HepG2 (cell line): ENCODE results near the gene ARL4D. TPM values are rescaled to one million over a fixed set of nuclear protein-coding genes. Genes with fewer than 3 reads are reported as not detected.

Experiments used
- ATRX ChIP-seq: sonication (generic); formaldehyde crosslinking; IDR thresholded peaks from 2 replicates; pipeline ENCODE4 v1.4.0; 2020; ENCODE audit warnings: missing genetic modification reagents, borderline replicate concordance
- DZIP1 ChIP-seq: sonication (generic); formaldehyde crosslinking; IDR thresholded peaks from 2 replicates; pipeline ENCODE4 v1.5.0; 2020; ENCODE audit warnings: mild to moderate bottlenecking, missing genetic modification reagents
- FOXP1 ChIP-seq, 2 experiments: fragments of 450-650 bp in 1 of 2; IDR thresholded peaks; 2 replicates each; pipeline ENCODE4 v1.6.1; 2017 to 2018; ENCODE audit warnings: antibody characterized with exemption in 1 of 2
- HBP1 ChIP-seq: IDR thresholded peaks from 2 replicates; pipeline ENCODE4 v1.6.1; 2016; ENCODE audit warnings: low read depth, control low read depth
- HMG20A ChIP-seq: IDR thresholded peaks from 2 replicates; pipeline ENCODE4 v1.6.1; 2016; ENCODE audit warnings: borderline replicate concordance
- MEIS2 ChIP-seq: sonication (generic); formaldehyde crosslinking; IDR thresholded peaks from 2 replicates; pipeline ENCODE4 v1.9.0; 2021; ENCODE audit warnings: mild to moderate bottlenecking, missing genetic modification reagents
- NKX3-1 ChIP-seq: sonication (generic); formaldehyde crosslinking; IDR thresholded peaks from 2 replicates; pipeline ENCODE4 v1.5.0; 2020; ENCODE audit warnings: missing genetic modification reagents
- RELA ChIP-seq: sonication (generic); formaldehyde crosslinking; IDR thresholded peaks from 2 replicates; pipeline ENCODE4 v1.4.0; 2020; ENCODE audit warnings: missing genetic modification reagents
- RFX5 ChIP-seq: IDR thresholded peaks from 2 replicates; pipeline ENCODE4 v1.6.1; 2011; ENCODE audit warnings: low read depth, low read length, improper control_type of control experiment
- ZNF10 ChIP-seq: sonication (generic); formaldehyde crosslinking; IDR thresholded peaks from 2 replicates; pipeline ENCODE4 v1.4.0; 2020; ENCODE audit warnings: mild to moderate bottlenecking, low read depth, missing genetic modification reagents, borderline replicate concordance
- ZNF350 ChIP-seq: sonication (generic); formaldehyde crosslinking; IDR thresholded peaks from 2 replicates; pipeline ENCODE4 v1.4.0; 2020; ENCODE audit warnings: mild to moderate bottlenecking, low read depth, missing genetic modification reagents, borderline replicate concordance
- ZNF460 ChIP-seq: sonication (generic); formaldehyde crosslinking; IDR thresholded peaks from 2 replicates; pipeline ENCODE4 v1.5.1; 2020; ENCODE audit warnings: missing genetic modification reagents, mild to moderate bottlenecking, borderline replicate concordance
- ZNF496 ChIP-seq: sonication (generic); formaldehyde crosslinking; IDR thresholded peaks from 2 replicates; pipeline ENCODE4 v1.8.1; 2023; ENCODE audit warnings: mild to moderate bottlenecking, moderate library complexity, missing genetic modification reagents; ENCODE audit not compliant: insufficient replicate concordance
- ZNF792 ChIP-seq: IDR thresholded peaks from 2 replicates; pipeline ENCODE4 v1.6.1; 2016
- ZSCAN12 ChIP-seq: sonication (generic); formaldehyde crosslinking; IDR thresholded peaks from 2 replicates; pipeline ENCODE4 v1.9.0; 2021; ENCODE audit warnings: mild to moderate bottlenecking, missing genetic modification reagents
- ZSCAN31 ChIP-seq: sonication (generic); formaldehyde crosslinking; IDR thresholded peaks from 2 replicates; pipeline ENCODE4 v1.5.0; 2020; ENCODE audit warnings: low read depth, mild to moderate bottlenecking, missing genetic modification reagents
- ZZZ3 ChIP-seq: sonication (generic); formaldehyde crosslinking; IDR thresholded peaks from 2 replicates; pipeline ENCODE4 v1.4.0; 2020; ENCODE audit warnings: missing genetic modification reagents, mild to moderate bottlenecking, borderline replicate concordance
- polyA plus RNA-seq, 8 experiments: library from polyadenylated mRNA; depleted of rRNA in 3 of 8; stranded (reverse) in 7 of 8; unstranded in 1 of 8; fragments of >200 nt; fragmentation: Illumina TruSeq in 4 of 8; extraction: Trizol in 4 of 8; gene quantifications; 2 replicates each; pipeline versions ENCODE4 v1.2.1 to v1.2.3, GENCODE V29; 2011 to 2016; ENCODE audit warnings: low read depth in 4 of 8, missing spikeins in 1 of 8, mixed read lengths in 1 of 8; ENCODE audit not compliant: insufficient read depth in 1 of 8
- total RNA-seq, 5 experiments: library from RNA; depleted of rRNA; stranded (reverse); fragments of >200 nt; fragmentation: Illumina TruSeq; extraction: Trizol; gene quantifications; 2 replicates each; pipeline ENCODE4 v1.2.3, GENCODE V29; 2016; ENCODE audit warnings: low read depth in 1 of 5
- TF ChIP-seq, protein P1 (sequence below): sonication (generic); formaldehyde crosslinking; IDR thresholded peaks from 2 replicates; pipeline ENCODE4 v1.4.0; 2020; ENCODE audit warnings: missing genetic modification reagents
- TF ChIP-seq, protein P2 (sequence below): sonication (generic); formaldehyde crosslinking; IDR thresholded peaks from 2 replicates; pipeline ENCODE4 v1.4.0; 2020; ENCODE audit warnings: missing genetic modification reagents, borderline replicate concordance
- TF ChIP-seq, protein P3 (sequence below): IDR thresholded peaks from 2 replicates; pipeline ENCODE4 v1.6.1; 2016; ENCODE audit warnings: missing compliant biosample characterization, missing genetic modification reagents, borderline replicate concordance

ARL4D gene
- total and polyA plus RNA-seq, 2 of the 13 experiments (the other 11 are each of a cell fraction or from before 2014, with no cell fraction given) = 9.0 to 25.9 TPM

- TF ChIP-seq ZNF460 (CRISPR knock-in tag) (no peak), DZIP1 (CRISPR knock-in tag) (no peak), ZNF496 (CRISPR knock-in tag) (no peak), ZNF10 (CRISPR knock-in tag) (no peak), HBP1 (peak; percentile 20; the same call in 1 of the 2 replicates), ZNF792 (CRISPR knock-in tag) (peak; percentile 68; the same call in 1 of the 2 replicates), FOXP1 (IDR thresholded peaks at IDR 0.05) (no peak), FOXP1 (CRISPR knock-in tag; IDR thresholded peaks at IDR 0.05) (no peak), ZSCAN12 (CRISPR knock-in tag) (no peak), ATRX (CRISPR knock-in tag) (no peak), NKX3-1 (CRISPR knock-in tag) (no peak), RELA (CRISPR knock-in tag) (no peak), MEIS2 (CRISPR knock-in tag) (peak; percentile 71), ZZZ3 (CRISPR knock-in tag) (no peak; the same call in 1 of the 2 replicates), RFX5 (peak; percentile 51), ZNF350 (no peak; the same call in 1 of the 2 replicates), HMG20A (CRISPR knock-in tag) (no peak), ZSCAN31 (CRISPR knock-in tag) (0 out of 2 replicates have a peak, but pooled peaks have one; percentile 57)
- TF ChIP-seq, protein P1, sequence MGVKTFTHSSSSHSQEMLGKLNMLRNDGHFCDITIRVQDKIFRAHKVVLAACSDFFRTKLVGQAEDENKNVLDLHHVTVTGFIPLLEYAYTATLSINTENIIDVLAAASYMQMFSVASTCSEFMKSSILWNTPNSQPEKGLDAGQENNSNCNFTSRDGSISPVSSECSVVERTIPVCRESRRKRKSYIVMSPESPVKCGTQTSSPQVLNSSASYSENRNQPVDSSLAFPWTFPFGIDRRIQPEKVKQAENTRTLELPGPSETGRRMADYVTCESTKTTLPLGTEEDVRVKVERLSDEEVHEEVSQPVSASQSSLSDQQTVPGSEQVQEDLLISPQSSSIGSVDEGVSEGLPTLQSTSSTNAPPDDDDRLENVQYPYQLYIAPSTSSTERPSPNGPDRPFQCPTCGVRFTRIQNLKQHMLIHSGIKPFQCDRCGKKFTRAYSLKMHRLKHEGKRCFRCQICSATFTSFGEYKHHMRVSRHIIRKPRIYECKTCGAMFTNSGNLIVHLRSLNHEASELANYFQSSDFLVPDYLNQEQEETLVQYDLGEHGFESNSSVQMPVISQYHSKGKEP (CRISPR knock-in tag) = no peak
- TF ChIP-seq, protein P2, sequence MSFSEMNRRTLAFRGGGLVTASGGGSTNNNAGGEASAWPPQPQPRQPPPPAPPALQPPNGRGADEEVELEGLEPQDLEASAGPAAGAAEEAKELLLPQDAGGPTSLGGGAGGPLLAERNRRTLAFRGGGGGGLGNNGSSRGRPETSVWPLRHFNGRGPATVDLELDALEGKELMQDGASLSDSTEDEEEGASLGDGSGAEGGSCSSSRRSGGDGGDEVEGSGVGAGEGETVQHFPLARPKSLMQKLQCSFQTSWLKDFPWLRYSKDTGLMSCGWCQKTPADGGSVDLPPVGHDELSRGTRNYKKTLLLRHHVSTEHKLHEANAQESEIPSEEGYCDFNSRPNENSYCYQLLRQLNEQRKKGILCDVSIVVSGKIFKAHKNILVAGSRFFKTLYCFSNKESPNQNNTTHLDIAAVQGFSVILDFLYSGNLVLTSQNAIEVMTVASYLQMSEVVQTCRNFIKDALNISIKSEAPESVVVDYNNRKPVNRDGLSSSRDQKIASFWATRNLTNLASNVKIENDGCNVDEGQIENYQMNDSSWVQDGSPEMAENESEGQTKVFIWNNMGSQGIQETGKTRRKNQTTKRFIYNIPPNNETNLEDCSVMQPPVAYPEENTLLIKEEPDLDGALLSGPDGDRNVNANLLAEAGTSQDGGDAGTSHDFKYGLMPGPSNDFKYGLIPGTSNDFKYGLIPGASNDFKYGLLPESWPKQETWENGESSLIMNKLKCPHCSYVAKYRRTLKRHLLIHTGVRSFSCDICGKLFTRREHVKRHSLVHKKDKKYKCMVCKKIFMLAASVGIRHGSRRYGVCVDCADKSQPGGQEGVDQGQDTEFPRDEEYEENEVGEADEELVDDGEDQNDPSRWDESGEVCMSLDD (CRISPR knock-in tag) = 0 out of 2 replicates have a peak, but pooled peaks have one; percentile 44
- TF ChIP-seq, protein P3, sequence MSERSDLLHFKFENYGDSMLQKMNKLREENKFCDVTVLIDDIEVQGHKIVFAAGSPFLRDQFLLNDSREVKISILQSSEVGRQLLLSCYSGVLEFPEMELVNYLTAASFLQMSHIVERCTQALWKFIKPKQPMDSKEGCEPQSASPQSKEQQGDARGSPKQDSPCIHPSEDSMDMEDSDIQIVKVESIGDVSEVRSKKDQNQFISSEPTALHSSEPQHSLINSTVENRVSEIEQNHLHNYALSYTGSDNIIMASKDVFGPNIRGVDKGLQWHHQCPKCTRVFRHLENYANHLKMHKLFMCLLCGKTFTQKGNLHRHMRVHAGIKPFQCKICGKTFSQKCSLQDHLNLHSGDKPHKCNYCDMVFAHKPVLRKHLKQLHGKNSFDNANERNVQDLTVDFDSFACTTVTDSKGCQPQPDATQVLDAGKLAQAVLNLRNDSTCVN (CRISPR knock-in tag) = peak; percentile 63
These were observed 10.3 kb upstream of the ARL4D start (continued) for GRCh38 chr17:43388359-43389045.
